ENCODE data around the gene MACROD2. TPM values are rescaled to one million over a fixed set of nuclear protein-coding genes. Genes with fewer than 3 reads are reported as not detected.
A peak's percentile ranks its signal among the peaks of the same experiment; 100 is the strongest.

The MACROD2 gene
- total RNA-seq, 4 donors from 2014 or later, result 4.6 to 33.0 (median 8.3) TPM

- no peak overlapping the region for H3K4me3 ChIP-seq
- intact Hi-C loops (cut with DNase I; ENCODE audit: low total_unique reads), result no loop called here
- H3K36me3 ChIP-seq, result no peaks in the 10 kb centered on the region
- H3K27ac ChIP-seq, result no peak overlapping the region
- TF ChIP-seq, protein P1, sequence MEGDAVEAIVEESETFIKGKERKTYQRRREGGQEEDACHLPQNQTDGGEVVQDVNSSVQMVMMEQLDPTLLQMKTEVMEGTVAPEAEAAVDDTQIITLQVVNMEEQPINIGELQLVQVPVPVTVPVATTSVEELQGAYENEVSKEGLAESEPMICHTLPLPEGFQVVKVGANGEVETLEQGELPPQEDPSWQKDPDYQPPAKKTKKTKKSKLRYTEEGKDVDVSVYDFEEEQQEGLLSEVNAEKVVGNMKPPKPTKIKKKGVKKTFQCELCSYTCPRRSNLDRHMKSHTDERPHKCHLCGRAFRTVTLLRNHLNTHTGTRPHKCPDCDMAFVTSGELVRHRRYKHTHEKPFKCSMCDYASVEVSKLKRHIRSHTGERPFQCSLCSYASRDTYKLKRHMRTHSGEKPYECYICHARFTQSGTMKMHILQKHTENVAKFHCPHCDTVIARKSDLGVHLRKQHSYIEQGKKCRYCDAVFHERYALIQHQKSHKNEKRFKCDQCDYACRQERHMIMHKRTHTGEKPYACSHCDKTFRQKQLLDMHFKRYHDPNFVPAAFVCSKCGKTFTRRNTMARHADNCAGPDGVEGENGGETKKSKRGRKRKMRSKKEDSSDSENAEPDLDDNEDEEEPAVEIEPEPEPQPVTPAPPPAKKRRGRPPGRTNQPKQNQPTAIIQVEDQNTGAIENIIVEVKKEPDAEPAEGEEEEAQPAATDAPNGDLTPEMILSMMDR (IDR thresholded peaks at IDR 0.05), result no peak
- TF ChIP-seq POLR2AphosphoS5 (IDR thresholded peaks at IDR 0.05) (no peak), EP300 (IDR thresholded peaks at IDR 0.05; ENCODE audit: low read depth) (no peak), POLR2A (IDR thresholded peaks at IDR 0.05) (no peak)
- 77 to 96% methylated on average over 2 of the region's 2 CpGs for WGBS, 2 donors (ENCODE audit: low coverage in 1 of 2)
- in situ Hi-C loops (cut with MboI; ENCODE audit: low pct_ligation_motif_present in 1 of 4, low pct_unique_long_range_greater_than_20kb in 1 of 4, low sequenced_read_pairs in 3 of 4), result loop anchor here in 1 of 4 donors (25.0 kb wide), 1 partner anchor 91 kb away; no protein-coding TSS in a partner anchor
- DNase-seq, result no peak
- H3K4me1 ChIP-seq, result no peaks in the 10 kb centered on the region
- no peaks in the 10 kb centered on the region for H3K27me3 ChIP-seq
- no peaks in the 10 kb centered on the region for H3K9me3 ChIP-seq
Observed at GRCh38 chr20:14046534-14046933, 51.2 kb downstream of the MACROD2 start.

- Histone ChIP-seq H3K36me3 (no peaks in the 10 kb centered on the region), H3K4me1 (no peaks in the 10 kb centered on the region), H3K27me3 (no peaks in the 10 kb centered on the region), H3K27ac (no peak overlapping the region), H3K4me3 (no peak overlapping the region), H3K9me3 (no peaks in the 10 kb centered on the region)
- intact Hi-C loops (cut with DNase I; ENCODE audit: low total_unique reads) (no loop called here), in situ Hi-C loops (cut with MboI; ENCODE audit: low pct_ligation_motif_present in 1 of 4, low pct_unique_long_range_greater_than_20kb in 1 of 4, low sequenced_read_pairs in 3 of 4) (loop anchor here in 1 of 4 donors (25.0 kb wide), 1 partner anchor 88 kb away; no protein-coding TSS in a partner anchor)
- TF ChIP-seq, protein P1 (IDR thresholded peaks at IDR 0.05), result no peak
- TF ChIP-seq EP300 (IDR thresholded peaks at IDR 0.05; ENCODE audit: low read depth), result no peak
- TF ChIP-seq POLR2A (IDR thresholded peaks at IDR 0.05), result no peak
- no peak for TF ChIP-seq POLR2AphosphoS5 (IDR thresholded peaks at IDR 0.05)
- no peak for DNase-seq
- WGBS, 2 donors (ENCODE audit: low coverage in 1 of 2), result 84 to 100% methylated on average over 4 of the region's 4 CpGs
Observed at GRCh38 chr20:14049111-14049510, 53.8 kb downstream of the MACROD2 start.

- no peak for DNase-seq
- peaks cover 0 to 6% (median 0%) of the 10 kb centered on the region in 4 donors for H3K4me1 ChIP-seq
- H3K4me3 ChIP-seq, result no peak overlapping the region
- H3K36me3 ChIP-seq, result no peaks in the 10 kb centered on the region
- no peaks in the 10 kb centered on the region for H3K27me3 ChIP-seq
- WGBS, 2 donors (ENCODE audit: low coverage in 1 of 2), result 74% methylated on average over 1 of the region's 1 CpG; no CpG with 5 or more reads in 1 of the 2 donors
- TF ChIP-seq, protein P1 (IDR thresholded peaks at IDR 0.05), result no peak
- no peak for TF ChIP-seq POLR2A (IDR thresholded peaks at IDR 0.05)
- no peak for TF ChIP-seq POLR2AphosphoS5 (IDR thresholded peaks at IDR 0.05)
- intact Hi-C loops (cut with DNase I; ENCODE audit: low total_unique reads) (no loop called here), in situ Hi-C loops (cut with MboI; ENCODE audit: low pct_ligation_motif_present in 1 of 4, low pct_unique_long_range_greater_than_20kb in 1 of 4, low sequenced_read_pairs in 3 of 4) (loop anchor here in 3 of 4 donors (10.0 to 25.0 kb wide), 3 partner anchors 214 to 239 kb away; no protein-coding TSS in a partner anchor)
- H3K27ac ChIP-seq, result no peak overlapping the region
- H3K9me3 ChIP-seq, result no peaks in the 10 kb centered on the region
Observed at GRCh38 chr20:14051454-14051853, 56.1 kb downstream of the MACROD2 start.

- TF ChIP-seq POLR2A (IDR thresholded peaks at IDR 0.05), result no peak
- TF ChIP-seq, protein P1 (IDR thresholded peaks at IDR 0.05), result peak; percentile 44 to 63 (median 56)
- intact Hi-C loops (cut with DNase I; ENCODE audit: low total_unique reads), result loop anchor here (5.0 kb wide), 1 partner anchor 233 kb away; no protein-coding TSS in a partner anchor
- DNase-seq, result no peak
Observed at GRCh38 chr20:14055127-14055742, 59.9 kb downstream of the MACROD2 start.

More at GRCh38 chr20:14055127-14055742, 59.9 kb downstream of the MACROD2 start:
- in situ Hi-C loops (cut with MboI; ENCODE audit: low pct_ligation_motif_present in 1 of 4, low pct_unique_long_range_greater_than_20kb in 1 of 4, low sequenced_read_pairs in 3 of 4), result loop anchor here in 3 of 4 donors (10.0 to 25.0 kb wide), 3 partner anchors 218 to 243 kb away; no protein-coding TSS in a partner anchor
- 0 to 1% methylated on average over 4 of the region's 4 CpGs for WGBS, 2 donors (ENCODE audit: low coverage in 1 of 2)
- peaks cover 0 to 6% (median 0%) of the 10 kb centered on the region in 4 donors for H3K4me1 ChIP-seq
- H3K27me3 ChIP-seq, result no peaks in the 10 kb centered on the region
- no peaks in the 10 kb centered on the region for H3K36me3 ChIP-seq
- no peak overlapping the region for H3K4me3 ChIP-seq
- no peaks in the 10 kb centered on the region for H3K9me3 ChIP-seq
- no peak overlapping the region for H3K27ac ChIP-seq
